Colonic mucosa (tissue), 4 donors: Measurements from ENCODE around the gene TSGA10. TPM values are rescaled to one million over a fixed set of nuclear protein-coding genes. Genes with fewer than 3 reads are reported as not detected.

Source experiments
- DNase-seq: peaks from one replicate; pipeline ENCODE4 v3.0.0-alpha.2; 2020
- H3K27ac ChIP-seq: fragments of 200-600 bp; one replicate; pipeline ENCODE4 v1.8.0; 2021
- H3K27me3 ChIP-seq: fragments of 200-600 bp; one replicate; pipeline ENCODE4 v1.8.0; 2021
- H3K36me3 ChIP-seq: fragments of 200-600 bp; one replicate; pipeline ENCODE4 v1.8.0; 2021
- H3K4me1 ChIP-seq: fragments of 200-600 bp; one replicate; pipeline ENCODE4 v1.8.0; 2021; ENCODE audit warnings: mild to moderate bottlenecking
- H3K4me3 ChIP-seq: fragments of 200-600 bp; one replicate; pipeline ENCODE4 v1.8.0; 2021
- H3K9ac ChIP-seq, 2 donors: one replicate each; pipeline ENCODE4 v1.7.0; 2013; ENCODE audit warnings: control low read depth in 2 of 2, low read depth in 2 of 2, low read length in 2 of 2
- H3K9me3 ChIP-seq: fragments of 200-600 bp; one replicate; pipeline ENCODE4 v1.8.0; 2021
- intact Hi-C: fragments of 100-400 bp; cut with DNase I; formaldehyde crosslinking; loops from one replicate; pipeline ENCODE4 v1.14.1; 2022
- total RNA-seq, 2 donors: library from RNA; stranded (reverse); fragmentation: NEBNext Ultra II Directional in 1 of 2; extraction: Animal tissue kit (Norgen Biotek cat#: 25700) in 1 of 2; gene quantifications; one replicate each; pipeline ENCODE4 v1.2.1, GENCODE V29; 2021
- TF ChIP-seq, protein P1 (sequence below): fragments of 200-600 bp; IDR thresholded peaks from one replicate; pipeline ENCODE4 v1.8.0; 2022; ENCODE audit warnings: antibody characterized with exemption, mild to moderate bottlenecking
- donor health status: healthy.
- donor health status: DM: no; HTN: no; CAD: no.
- donor health status: DM: no; HTN: no; CAD: no.

Gene TSGA10
- total RNA-seq, 2 donors from 2014 or later, result 6.1 to 6.6 TPM

DNA sequence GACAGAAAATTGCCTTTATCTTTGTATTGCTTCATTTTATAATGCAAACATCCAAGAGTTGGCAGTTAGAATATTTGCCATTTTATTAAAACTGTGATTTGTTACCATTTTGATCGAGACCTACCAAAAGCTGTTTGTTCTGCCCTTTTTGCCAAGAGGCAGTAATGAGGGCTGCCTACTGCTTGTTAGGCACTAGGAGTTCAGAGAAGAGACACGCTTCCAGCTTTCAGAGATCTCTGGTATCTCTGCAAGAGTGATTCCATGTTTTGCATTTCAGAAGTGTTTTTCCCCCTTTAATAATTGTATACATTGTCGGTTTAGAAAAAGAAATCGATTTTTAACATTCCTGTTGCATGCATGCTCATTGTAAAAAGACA, 26.9 kb upstream of the TSGA10 start:
- Histone ChIP-seq H3K4me1 (peaks cover 7% of the 10 kb centered on the region), H3K9me3 (no peaks in the 10 kb centered on the region), H3K27me3 (no peaks in the 10 kb centered on the region), H3K27ac (no peak overlapping the region), H3K36me3 (no peaks in the 10 kb centered on the region), H3K4me3 (peak overlapping the region; percentile 81), H3K9ac (peak overlapping the region; percentile 70 to 96)
- intact Hi-C loops, result loop anchor here (10.0 kb wide), 1 partner anchor 153 kb away; the partner anchor contains the start of genes EIF5B and TXNDC9
- no peak for DNase-seq
- TF ChIP-seq, protein P1, sequence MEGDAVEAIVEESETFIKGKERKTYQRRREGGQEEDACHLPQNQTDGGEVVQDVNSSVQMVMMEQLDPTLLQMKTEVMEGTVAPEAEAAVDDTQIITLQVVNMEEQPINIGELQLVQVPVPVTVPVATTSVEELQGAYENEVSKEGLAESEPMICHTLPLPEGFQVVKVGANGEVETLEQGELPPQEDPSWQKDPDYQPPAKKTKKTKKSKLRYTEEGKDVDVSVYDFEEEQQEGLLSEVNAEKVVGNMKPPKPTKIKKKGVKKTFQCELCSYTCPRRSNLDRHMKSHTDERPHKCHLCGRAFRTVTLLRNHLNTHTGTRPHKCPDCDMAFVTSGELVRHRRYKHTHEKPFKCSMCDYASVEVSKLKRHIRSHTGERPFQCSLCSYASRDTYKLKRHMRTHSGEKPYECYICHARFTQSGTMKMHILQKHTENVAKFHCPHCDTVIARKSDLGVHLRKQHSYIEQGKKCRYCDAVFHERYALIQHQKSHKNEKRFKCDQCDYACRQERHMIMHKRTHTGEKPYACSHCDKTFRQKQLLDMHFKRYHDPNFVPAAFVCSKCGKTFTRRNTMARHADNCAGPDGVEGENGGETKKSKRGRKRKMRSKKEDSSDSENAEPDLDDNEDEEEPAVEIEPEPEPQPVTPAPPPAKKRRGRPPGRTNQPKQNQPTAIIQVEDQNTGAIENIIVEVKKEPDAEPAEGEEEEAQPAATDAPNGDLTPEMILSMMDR, result no peak

DNA sequence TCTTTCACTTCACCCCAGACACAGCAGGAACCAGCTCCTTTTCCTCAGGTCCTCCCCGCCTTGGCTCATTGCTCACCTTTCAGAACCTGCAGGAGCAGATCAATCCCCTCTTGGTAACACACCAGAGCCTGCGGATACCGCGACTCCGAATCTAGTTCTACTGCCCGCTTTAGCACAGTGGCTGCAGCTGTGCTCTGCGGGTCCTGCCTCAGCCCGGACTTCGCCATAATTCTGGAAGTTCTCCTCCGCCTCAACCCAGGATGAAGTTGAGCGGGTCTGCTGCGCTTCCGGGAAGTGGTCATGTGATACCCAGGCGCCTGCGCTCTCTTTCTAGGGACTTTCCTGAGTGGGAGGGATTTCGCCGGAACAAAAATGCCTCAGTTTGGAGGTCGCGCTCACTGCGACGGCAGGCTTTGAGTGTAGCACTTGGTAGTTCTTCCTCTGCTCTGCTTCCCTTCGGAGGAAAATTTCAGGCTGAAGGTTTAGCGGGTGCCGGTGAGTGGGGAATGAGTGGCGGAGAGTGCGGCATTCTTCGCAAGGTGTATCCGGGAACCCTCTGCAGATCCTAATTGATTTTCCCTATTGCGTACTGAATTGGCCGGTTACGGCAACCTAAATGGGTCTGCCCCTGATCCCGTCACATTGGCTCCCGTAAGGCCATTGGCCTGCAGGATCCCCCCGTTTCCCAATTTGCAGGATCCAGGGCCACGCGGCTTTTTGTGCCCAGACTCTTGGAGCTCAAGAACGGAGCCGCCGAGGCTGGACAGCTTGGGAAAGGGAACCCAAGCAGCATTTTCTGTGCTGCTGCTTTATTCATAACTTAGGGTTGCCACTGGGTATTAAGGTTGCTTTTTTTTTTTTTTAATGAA, 26.2 kb upstream of the TSGA10 start, which contains the start of the genes MITD1 and MRPL30:
Gene MITD1 (minus strand): TSS at position 304 of the 869 bp plus-strand sequence. CDS start 77 bp downstream, at position 227.
Gene MRPL30 (plus strand): TSS at position 430 of the 869 bp plus-strand sequence. CDS start 5,020 bp downstream, outside the sequence.
- Histone ChIP-seq H3K27me3 (no peaks in the 10 kb centered on the region), H3K9ac (peak within 1 kb of the TSS; percentile 70 to 96), H3K36me3 (no peaks in the 10 kb centered on the region), H3K4me3 (peak within 1 kb of the TSS; percentile 81), H3K27ac (peak within 1 kb of the TSS; percentile 80), H3K9me3 (no peaks in the 10 kb centered on the region), H3K4me1 (peaks cover 7% of the 10 kb centered on the region)
- DNase-seq, result peak; percentile 96
- intact Hi-C loops, result loop anchor here (10.0 kb wide), 1 partner anchor 154 kb away; the partner anchor contains the start of genes EIF5B and TXNDC9
- TF ChIP-seq, protein P1, result no peak

DNA sequence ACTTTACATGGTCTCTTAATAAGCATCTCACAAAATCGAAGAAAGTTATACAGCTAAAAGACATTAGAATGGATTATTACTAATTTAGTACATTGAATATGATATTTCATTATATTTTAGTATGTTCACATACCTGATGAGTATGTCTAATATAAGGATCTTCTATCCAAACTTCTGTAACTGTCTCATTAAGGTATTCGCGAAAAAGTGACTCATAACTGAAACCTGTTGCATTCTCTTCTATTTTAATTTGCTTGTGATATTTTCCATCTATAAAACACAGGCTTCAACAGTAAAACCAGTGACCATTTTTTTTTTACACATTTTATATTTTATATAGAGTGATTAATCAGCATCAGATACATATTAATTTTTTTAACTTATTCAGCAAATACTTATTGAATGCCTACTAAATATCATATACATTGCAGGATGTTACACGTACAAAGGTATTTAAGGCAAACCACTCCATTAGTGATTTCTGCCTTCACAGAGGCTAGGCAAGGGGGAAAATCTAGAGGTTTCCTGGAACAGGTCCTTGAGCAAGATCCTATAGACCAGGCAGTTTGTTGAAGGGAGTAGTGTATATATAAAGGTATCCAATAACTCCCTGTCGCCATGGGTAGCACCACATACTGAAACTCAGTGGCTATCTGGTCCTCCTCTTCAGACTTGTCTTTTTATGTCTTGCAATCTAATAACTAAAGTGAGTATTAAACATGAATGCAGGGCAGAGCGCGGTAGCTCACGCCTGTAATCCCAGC, 16.8 kb upstream of the TSGA10 start:
- intact Hi-C loops, result no loop called here
- Histone ChIP-seq H3K4me3 (no peak overlapping the region), H3K27me3 (no peaks in the 10 kb centered on the region), H3K9me3 (no peaks in the 10 kb centered on the region), H3K36me3 (peaks cover 12% of the 10 kb centered on the region), H3K4me1 (no peaks in the 10 kb centered on the region), H3K27ac (no peak overlapping the region), H3K9ac (no peak overlapping the region)
- DNase-seq, result no peak
- TF ChIP-seq, protein P1, result no peak

DNA sequence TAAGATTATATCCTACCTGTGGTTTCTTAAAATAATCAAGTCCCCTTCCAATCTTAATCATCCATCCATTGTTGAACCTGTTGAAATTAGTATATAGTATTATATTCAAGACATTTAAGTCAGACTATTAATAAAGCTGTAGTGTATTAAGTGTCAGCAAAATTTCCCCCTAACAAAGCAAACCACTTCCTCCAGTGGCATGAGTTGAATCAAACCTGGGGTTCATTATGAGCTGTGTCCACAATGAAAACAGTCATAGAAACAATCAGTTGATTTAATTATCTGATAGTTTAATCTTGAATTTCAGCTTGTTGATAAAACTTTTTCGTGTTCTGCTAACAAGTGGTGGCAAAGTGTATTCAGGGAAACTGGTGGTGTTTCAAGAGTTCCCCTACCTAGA, 14.8 kb upstream of the TSGA10 start:
- Histone ChIP-seq H3K9ac (no peak overlapping the region), H3K4me3 (no peak overlapping the region), H3K27me3 (no peaks in the 10 kb centered on the region), H3K4me1 (no peaks in the 10 kb centered on the region), H3K36me3 (peaks cover 12% of the 10 kb centered on the region), H3K27ac (no peak overlapping the region), H3K9me3 (no peaks in the 10 kb centered on the region)
- intact Hi-C loops, result no loop called here
- TF ChIP-seq, protein P1, result no peak
- no peak for DNase-seq

DNA sequence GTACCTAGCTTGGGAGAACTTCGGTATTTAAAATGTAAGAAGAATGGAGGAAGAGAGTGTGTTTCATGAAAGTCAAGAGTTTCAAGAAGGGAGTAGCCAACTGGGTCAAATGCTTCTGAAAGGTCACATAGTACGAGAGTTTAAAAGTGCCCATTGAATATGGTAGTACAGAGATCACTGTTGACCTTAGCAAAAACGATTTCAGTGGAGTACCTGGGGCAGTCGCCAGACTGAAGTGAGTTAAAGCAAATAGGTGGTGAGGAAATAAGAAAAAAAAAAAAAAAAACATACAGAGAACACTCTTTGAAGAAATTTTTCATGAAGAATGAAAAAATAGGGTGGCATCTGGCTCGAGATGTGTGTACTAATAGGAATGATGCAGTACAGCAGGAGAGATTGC, 11.5 kb upstream of the TSGA10 start:
- DNase-seq, result no peak
- no peaks in the 10 kb centered on the region for H3K4me1 ChIP-seq
- peaks cover 12% of the 10 kb centered on the region for H3K36me3 ChIP-seq
- H3K9ac ChIP-seq, result no peak overlapping the region
- H3K27me3 ChIP-seq, result no peaks in the 10 kb centered on the region
- H3K27ac ChIP-seq, result no peak overlapping the region
- no peaks in the 10 kb centered on the region for H3K9me3 ChIP-seq
- H3K4me3 ChIP-seq, result no peak overlapping the region
- TF ChIP-seq, protein P1, result no peak
- intact Hi-C loops, result no loop called here
